IgD-negative memory B cell (primary cell): ENCODE data around the gene PLIN5. TPM values are rescaled to one million over a fixed set of nuclear protein-coding genes. Genes with fewer than 3 reads are reported as not detected.

Experiments
- H3K27ac Mint-ChIP-seq, 3 donors: one replicate each; pipeline ENCODE4 v1.8.0; 2020 to 2022; ENCODE audit warnings: mild to moderate bottlenecking in 3 of 3, mixed read lengths in 3 of 3, moderate library complexity in 1 of 3
- H3K27me3 Mint-ChIP-seq: one replicate; pipeline ENCODE4 v1.8.0; 2021; ENCODE audit warnings: mixed read lengths
- H3K36me3 Mint-ChIP-seq: one replicate; pipeline ENCODE4 v1.8.0; 2020; ENCODE audit warnings: mild to moderate bottlenecking, mixed read lengths
- H3K4me1 Mint-ChIP-seq, 3 donors: one replicate each; pipeline ENCODE4 v1.8.0; 2020 to 2022; ENCODE audit warnings: mixed read lengths in 3 of 3, mild to moderate bottlenecking in 1 of 3
- H3K4me3 Mint-ChIP-seq, 4 donors: one replicate each; pipeline ENCODE4 v1.8.0; 2020 to 2022; ENCODE audit warnings: mild to moderate bottlenecking in 4 of 4, mixed read lengths in 4 of 4, moderate library complexity in 3 of 4
- H3K9me3 Mint-ChIP-seq, 3 donors: one replicate each; pipeline ENCODE4 v1.8.0; 2020 to 2021; ENCODE audit warnings: mixed read lengths in 3 of 3, mild to moderate bottlenecking in 1 of 3
- polyA plus RNA-seq: library from polyadenylated mRNA; unstranded; fragments of 300-500 nt; fragmentation: Illumina TruSeq; gene quantifications from one replicate; pipeline ENCODE4 v1.2.3, GENCODE V29; 2021

Gene PLIN5
- polyA plus RNA-seq, 1 donor from 2014 or later = not detected

GRCh38 chr19:4524808-4525562, 10.0 kb downstream of the PLIN5 start:
- H3K4me1 Mint-ChIP-seq = peaks cover 0 to 2% (median 0%) of the 10 kb centered on the region in 3 donors
- no peak overlapping the region for H3K4me3 Mint-ChIP-seq
- H3K27ac Mint-ChIP-seq = no peak overlapping the region
- no peaks in the 10 kb centered on the region for H3K36me3 Mint-ChIP-seq
- H3K27me3 Mint-ChIP-seq = peaks cover 4% of the 10 kb centered on the region
- no peaks in the 10 kb centered on the region for H3K9me3 Mint-ChIP-seq

DNA sequence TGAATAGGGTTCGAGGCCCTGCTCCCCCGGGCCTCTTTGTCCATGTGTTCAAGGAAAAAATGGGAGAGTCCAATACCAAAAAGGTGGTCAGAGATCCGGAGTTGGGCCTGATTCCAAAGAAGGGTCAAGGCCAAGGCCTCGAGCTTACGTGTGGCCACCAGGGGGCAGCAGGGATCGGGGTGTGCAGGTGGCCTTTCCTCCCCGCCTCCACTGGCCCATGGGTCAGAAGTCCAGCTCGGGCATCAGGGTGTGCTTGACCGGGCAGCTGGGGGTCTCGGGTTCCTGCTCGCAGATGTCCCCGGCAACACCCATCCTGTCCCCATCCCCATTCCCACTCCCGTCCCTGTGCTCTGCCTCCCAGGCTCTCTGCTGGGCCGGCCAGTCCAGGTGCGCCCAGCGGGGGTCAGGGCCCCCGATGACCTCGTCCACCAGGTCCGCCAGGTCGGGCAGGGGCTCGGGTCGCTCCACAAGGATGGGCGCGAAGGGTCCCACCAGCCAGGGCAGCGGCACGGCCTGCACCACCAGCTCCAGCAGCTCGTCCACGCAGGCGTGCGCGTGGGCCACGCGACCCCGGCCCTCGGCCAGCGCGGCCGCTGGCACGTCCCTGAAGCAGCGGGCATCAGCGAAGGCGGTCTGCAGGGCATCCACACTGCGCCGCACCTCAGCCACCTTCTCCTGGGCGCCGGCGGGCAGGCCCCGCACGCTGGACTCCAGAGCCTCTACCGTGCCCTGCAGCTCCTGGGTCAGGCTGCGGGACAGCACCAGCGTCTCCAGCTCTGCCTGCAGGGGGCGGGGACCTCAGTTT, 11.5 kb downstream of the PLIN5 start:
- H3K36me3 Mint-ChIP-seq = no peaks in the 10 kb centered on the region
- H3K27ac Mint-ChIP-seq = no peak overlapping the region
- H3K4me1 Mint-ChIP-seq = peaks cover 0 to 2% (median 0%) of the 10 kb centered on the region in 3 donors
- no peak overlapping the region for H3K4me3 Mint-ChIP-seq
- H3K27me3 Mint-ChIP-seq = peaks cover 4% of the 10 kb centered on the region
- H3K9me3 Mint-ChIP-seq = no peaks in the 10 kb centered on the region

GRCh38 chr19:4522291-4523002, 12.6 kb downstream of the PLIN5 start:
- Mint-ChIP-seq H3K4me1 (no peaks in the 10 kb centered on the region), H3K27ac (no peak overlapping the region), H3K27me3 (peaks cover 3% of the 10 kb centered on the region), H3K4me3 (no peak overlapping the region), H3K36me3 (no peaks in the 10 kb centered on the region), H3K9me3 (no peaks in the 10 kb centered on the region)

DNA sequence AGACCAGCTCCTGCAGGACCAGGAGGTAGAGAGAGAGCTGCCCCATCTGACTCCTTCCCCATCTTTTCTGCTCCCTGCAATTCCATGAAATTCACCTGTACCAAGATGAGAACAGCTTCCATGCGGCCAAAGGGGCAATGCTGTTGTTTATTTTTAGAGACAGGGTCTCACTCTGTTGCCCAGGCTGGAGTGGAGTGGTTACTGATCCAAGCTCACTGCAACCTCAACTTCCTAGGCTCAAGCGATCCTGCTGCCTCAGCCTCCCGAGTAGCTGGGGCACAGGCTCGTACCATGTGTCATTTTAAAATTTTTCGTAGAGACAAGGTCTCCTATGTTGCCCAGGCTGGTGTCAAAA, 13.2 kb downstream of the PLIN5 start:
- H3K9me3 Mint-ChIP-seq = no peaks in the 10 kb centered on the region
- H3K27me3 Mint-ChIP-seq = peaks cover 3% of the 10 kb centered on the region

GRCh38 chr19:4521170-4521887, 13.7 kb downstream of the PLIN5 start:
- Mint-ChIP-seq H3K27ac (peak overlapping the region in 1 of 3 donors; percentile 5), H3K4me3 (no peak overlapping the region), H3K4me1 (no peaks in the 10 kb centered on the region), H3K36me3 (no peaks in the 10 kb centered on the region), H3K9me3 (no peaks in the 10 kb centered on the region), H3K27me3 (peaks cover 3% of the 10 kb centered on the region)

More for the DNA sequence above, 13.2 kb downstream of the PLIN5 start:
- Mint-ChIP-seq H3K27ac (no peak overlapping the region), H3K4me1 (no peaks in the 10 kb centered on the region), H3K4me3 (no peak overlapping the region), H3K36me3 (no peaks in the 10 kb centered on the region)

DNA sequence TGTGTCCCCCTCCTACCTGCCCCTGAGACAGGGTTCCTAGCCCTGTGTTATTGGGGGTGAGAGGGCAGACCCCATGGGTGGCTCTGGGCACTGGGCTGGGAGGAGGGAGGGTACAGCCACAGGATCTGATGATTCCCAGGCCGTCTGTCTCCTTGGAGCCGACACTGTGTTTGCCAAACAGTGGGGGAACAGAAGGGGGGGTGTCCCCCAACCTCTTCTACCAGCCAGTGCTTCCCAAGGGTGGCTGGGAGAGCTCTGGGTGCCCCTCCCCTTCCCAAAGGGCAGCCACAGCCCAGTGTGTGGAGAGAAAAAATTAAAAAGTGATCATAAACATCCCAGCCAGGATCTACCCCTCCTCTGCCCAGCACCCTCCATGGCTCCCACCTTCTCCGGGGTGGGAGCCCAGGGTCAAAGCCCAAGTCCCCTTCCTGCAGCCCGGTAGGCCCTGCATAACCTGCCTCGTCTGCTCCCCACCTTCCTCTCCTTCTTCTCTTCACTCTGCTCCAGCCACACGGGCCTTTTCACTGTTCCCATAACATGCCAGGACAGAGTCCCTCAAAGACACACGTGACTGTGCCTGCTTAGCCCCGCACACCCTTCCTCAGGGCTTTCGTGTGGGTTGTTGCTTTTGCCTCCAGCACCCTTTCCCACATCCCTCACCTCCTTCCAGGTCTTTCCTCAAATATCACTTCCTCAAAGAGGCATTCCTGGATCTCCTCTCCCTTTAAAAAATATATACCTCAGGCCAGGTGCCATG, 15.3 kb downstream of the PLIN5 start:
- peaks cover 3% of the 10 kb centered on the region for H3K27me3 Mint-ChIP-seq

DNA sequence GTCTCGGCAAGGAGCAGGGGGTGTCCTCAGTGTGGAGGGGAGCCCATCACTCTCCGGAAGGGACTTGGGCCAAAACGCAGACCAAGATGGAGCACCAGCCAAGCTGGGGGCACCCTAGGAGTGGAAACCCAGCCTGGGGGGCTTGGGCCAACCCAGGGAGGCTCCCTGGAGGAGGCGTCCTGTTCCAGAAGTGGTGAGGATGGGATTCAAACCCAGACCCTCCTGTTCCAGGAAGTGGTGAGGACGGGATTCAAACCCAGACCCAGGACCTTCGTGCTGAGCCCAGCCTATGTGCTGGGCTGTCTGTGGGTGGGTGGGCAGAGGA, 15.9 kb downstream of the PLIN5 start:
- Mint-ChIP-seq H3K36me3 (no peaks in the 10 kb centered on the region), H3K9me3 (no peaks in the 10 kb centered on the region), H3K4me1 (no peaks in the 10 kb centered on the region), H3K4me3 (no peak overlapping the region), H3K27me3 (peaks cover 3% of the 10 kb centered on the region), H3K27ac (no peak overlapping the region)

More for the DNA sequence above, 15.3 kb downstream of the PLIN5 start:
- Mint-ChIP-seq H3K36me3 (no peaks in the 10 kb centered on the region), H3K27ac (no peak overlapping the region), H3K9me3 (no peaks in the 10 kb centered on the region), H3K4me1 (no peaks in the 10 kb centered on the region), H3K4me3 (peak overlapping the region in 1 of 4 donors; percentile 70)

DNA sequence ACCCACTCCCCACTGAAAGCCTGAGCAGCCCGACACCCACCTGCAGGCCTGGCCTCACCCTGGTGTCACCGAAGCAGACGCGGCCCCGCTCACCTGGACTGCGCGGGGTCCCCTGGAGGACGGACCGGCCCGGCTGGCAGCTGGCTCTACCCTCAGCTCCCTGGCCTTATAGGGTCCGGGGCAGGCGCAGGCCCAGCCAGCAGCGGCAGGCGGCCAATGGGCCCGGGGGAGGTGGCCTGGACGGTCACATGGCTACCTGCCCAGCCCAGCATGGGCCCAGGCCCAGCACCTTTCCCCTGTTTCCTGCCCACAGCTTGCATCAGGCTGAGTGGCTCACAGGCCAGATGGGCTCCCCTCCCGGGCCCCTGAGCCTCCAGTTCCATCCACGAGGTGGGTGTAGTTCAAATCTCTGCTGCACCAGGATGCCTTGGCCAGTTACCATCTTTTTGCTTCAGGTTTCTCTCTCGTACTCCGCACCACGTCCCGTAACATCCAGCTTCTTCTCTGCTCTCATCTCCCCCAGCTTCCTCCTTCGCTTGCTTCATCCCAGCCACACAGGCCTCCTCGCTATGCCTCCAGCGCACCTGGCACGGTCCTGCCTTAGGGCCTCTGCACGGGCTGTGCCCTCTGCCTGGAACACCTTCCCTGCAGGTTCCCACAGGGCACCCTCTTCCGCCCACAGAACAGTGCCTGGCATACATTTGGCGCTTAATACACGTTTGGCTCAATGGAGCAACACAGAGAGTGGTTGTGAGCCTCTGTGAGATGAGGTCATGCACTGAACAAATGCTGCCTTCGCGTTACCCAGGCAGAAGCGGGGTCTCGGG, 16.5 kb downstream of the PLIN5 start, which contains the start of gene PLIN4:
PLIN4 (minus strand) TSS at position 142 of the 827 bp plus-strand sequence. CDS start 214 bp downstream, outside the sequence.
- Mint-ChIP-seq H3K4me3 (no peak within 1 kb of the TSS), H3K27ac (no peak within 1 kb of the TSS), H3K4me1 (no peaks in the 10 kb centered on the region), H3K27me3 (peaks cover 3% of the 10 kb centered on the region), H3K9me3 (no peaks in the 10 kb centered on the region), H3K36me3 (no peaks in the 10 kb centered on the region)

DNA sequence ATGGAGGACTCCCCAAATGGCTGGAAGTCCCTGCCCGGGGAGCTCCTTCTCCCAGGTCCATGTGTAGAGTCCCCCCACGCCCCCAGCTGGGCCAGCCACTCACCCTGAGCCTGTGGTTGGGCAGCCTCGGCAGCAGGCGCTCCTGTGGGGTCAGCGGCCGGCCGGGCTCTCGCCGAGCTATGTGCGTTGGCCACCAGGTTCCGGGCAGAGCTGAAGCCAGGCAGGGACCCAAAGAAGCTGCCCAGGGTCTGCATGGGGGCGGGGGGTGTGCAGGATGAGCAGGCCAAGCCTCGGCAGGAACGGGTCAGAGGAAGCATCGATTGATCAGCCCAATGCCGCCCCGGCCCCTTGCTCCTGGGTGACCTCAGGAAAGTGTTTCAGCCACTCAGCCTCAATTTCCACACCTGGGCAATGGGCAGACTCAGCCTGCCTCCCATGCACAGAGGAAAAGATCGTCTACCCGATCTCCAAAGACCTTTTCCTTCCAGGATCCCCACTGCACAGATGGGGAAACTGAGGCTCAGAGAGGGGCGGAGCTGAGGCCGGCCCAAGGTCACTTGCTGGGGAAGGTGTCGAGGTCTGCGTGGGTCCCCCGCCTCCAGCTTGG, 17.5 kb downstream of the PLIN5 start:
- H3K27me3 Mint-ChIP-seq = peaks cover 3% of the 10 kb centered on the region
- no peak overlapping the region for H3K4me3 Mint-ChIP-seq
- H3K36me3 Mint-ChIP-seq = no peaks in the 10 kb centered on the region
- H3K27ac Mint-ChIP-seq = no peak overlapping the region
- no peaks in the 10 kb centered on the region for H3K4me1 Mint-ChIP-seq
- H3K9me3 Mint-ChIP-seq = no peaks in the 10 kb centered on the region

GRCh38 chr19:4516939-4517300, 18.1 kb downstream of the PLIN5 start:
- H3K27ac Mint-ChIP-seq = no peak overlapping the region
- H3K36me3 Mint-ChIP-seq = no peaks in the 10 kb centered on the region
- H3K4me3 Mint-ChIP-seq = no peak overlapping the region
- H3K9me3 Mint-ChIP-seq = no peaks in the 10 kb centered on the region
- peaks cover 3% of the 10 kb centered on the region for H3K27me3 Mint-ChIP-seq
- no peaks in the 10 kb centered on the region for H3K4me1 Mint-ChIP-seq

- no peak overlapping the region for H3K4me3 Mint-ChIP-seq
- no peaks in the 10 kb centered on the region for H3K36me3 Mint-ChIP-seq
- H3K27ac Mint-ChIP-seq = no peak overlapping the region
- H3K9me3 Mint-ChIP-seq = no peaks in the 10 kb centered on the region
- no peaks in the 10 kb centered on the region for H3K4me1 Mint-ChIP-seq
- peaks cover 3% of the 10 kb centered on the region for H3K27me3 Mint-ChIP-seq
Measured at GRCh38 chr19:4516199-4516938, 18.7 kb downstream of the PLIN5 start.

GRCh38 chr19:4515732-4516131, 19.3 kb downstream of the PLIN5 start:
- Mint-ChIP-seq H3K9me3 (no peaks in the 10 kb centered on the region), H3K36me3 (no peaks in the 10 kb centered on the region), H3K27ac (no peak overlapping the region), H3K4me3 (no peak overlapping the region), H3K27me3 (no peaks in the 10 kb centered on the region), H3K4me1 (no peaks in the 10 kb centered on the region)

- Mint-ChIP-seq H3K4me3 (no peak overlapping the region), H3K4me1 (no peaks in the 10 kb centered on the region), H3K36me3 (no peaks in the 10 kb centered on the region), H3K27me3 (no peaks in the 10 kb centered on the region), H3K9me3 (no peaks in the 10 kb centered on the region), H3K27ac (no peak overlapping the region)
Measured at GRCh38 chr19:4513248-4513647, 21.8 kb downstream of the PLIN5 start.
